Peyer's patch (tissue), 4 donors: ENCODE measurements around the gene EVPL. TPM values are rescaled to one million over a fixed set of nuclear protein-coding genes. Genes with fewer than 3 reads are reported as not detected.
"Not testable (repeated sequence)": the region's sequence is repeated elsewhere in the genome, so short reads cannot be mapped to it uniquely, and the experiment has no call there.

Source experiments
- DNase-seq, 3 donors: peaks; one replicate each; pipeline ENCODE4 v3.0.0-alpha.2; 2017 to 2019
- H3K27ac ChIP-seq, 4 donors: fragments of 200-600 bp; sonication (generic); one replicate each; pipeline ENCODE4 v1.5.1; 2016 to 2019
- H3K27me3 ChIP-seq, 2 donors: fragments of 200-600 bp; sonication (generic); one replicate each; pipeline ENCODE4 v1.5.1; 2019
- H3K36me3 ChIP-seq, 3 donors: fragments of 200-600 bp; sonication (generic); one replicate each; pipeline ENCODE4 v1.5.1; 2016 to 2019
- H3K4me1 ChIP-seq, 4 donors: fragments of 200-600 bp; sonication (generic); one replicate each; pipeline ENCODE4 v1.5.1; 2016 to 2019
- H3K4me3 ChIP-seq, 4 donors: fragments of 200-600 bp; sonication (generic); 1 replicate in 3 of 4; 2 replicates in 1 of 4; pipeline ENCODE4 v1.5.1; 2016 to 2019; ENCODE audit warnings: mild to moderate bottlenecking in 1 of 4
- H3K9me3 ChIP-seq, 4 donors: fragments of 200-600 bp; sonication (generic); one replicate each; pipeline ENCODE4 v1.5.1; 2016 to 2019; ENCODE audit warnings: mild to moderate bottlenecking in 1 of 4
- POLR2A ChIP-seq, 2 donors: fragments of 450-650 bp; IDR thresholded peaks; one replicate each; pipeline ENCODE4 v1.5.1; 2017; ENCODE audit warnings: antibody characterized with exemption in 2 of 2, mild to moderate bottlenecking in 2 of 2, moderate library complexity in 2 of 2
- total RNA-seq, 4 donors: library from RNA; depleted of rRNA; stranded (reverse); fragments of >200 nt; gene quantifications; one replicate each; pipeline ENCODE4 v1.1.0, GENCODE V29; 2016
- TF ChIP-seq, protein P1 (sequence below), 6 experiments: fragments of 450-650 bp in 4 of 6; fragments of 200-600 bp in 2 of 6; sonication (generic) in 1 of 6; IDR thresholded peaks; one replicate each; pipeline ENCODE4 v1.5.1; 2017 to 2019; ENCODE audit warnings: antibody characterized with exemption in 6 of 6, mild to moderate bottlenecking in 3 of 6, moderate library complexity in 1 of 6

Gene EVPL
- total RNA-seq, 4 donors from 2014 or later, result 26.4 to 87.8 (median 55.0) TPM

DNA sequence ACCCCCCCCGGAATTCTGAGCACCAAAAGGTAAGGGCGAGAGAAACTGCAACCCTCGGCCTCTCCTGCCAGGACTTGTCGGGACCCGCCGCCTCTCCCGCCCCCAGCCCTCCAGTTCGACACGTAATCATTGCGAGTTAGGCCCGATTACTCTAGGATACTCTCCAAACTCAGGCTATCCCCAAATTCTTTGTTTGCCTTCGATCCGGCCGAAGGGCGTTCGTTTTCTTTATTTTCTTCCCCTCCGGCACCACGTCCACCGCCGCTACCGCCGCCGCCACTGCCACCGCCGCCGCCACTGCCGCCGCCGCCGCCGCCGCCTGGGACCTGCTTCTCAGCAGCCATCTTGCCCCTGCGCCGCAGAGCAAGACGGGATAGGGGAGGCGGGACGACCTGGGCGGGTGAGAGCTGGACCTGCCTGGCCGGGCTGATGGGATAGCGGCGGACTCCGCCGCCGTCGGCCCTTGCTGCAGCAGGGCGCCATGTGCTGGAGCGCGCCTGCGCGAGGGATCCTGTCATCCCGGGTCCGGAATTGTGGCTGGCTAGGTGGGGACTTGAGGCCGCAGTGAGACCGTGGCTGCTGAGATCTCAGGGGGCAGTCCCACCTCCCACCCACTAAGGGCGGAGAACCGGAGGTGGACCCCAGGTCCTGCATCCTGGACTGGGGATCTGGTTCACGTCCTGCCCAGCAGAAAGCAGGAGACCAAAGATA is 45.2 kb upstream of the EVPL start, which contains the start of gene SRP68:
Gene SRP68 (minus strand): TSS at position 370 of the 711 bp plus-strand sequence. CDS start 26 bp downstream, at position 344.
- peak within 1 kb of the TSS; percentile 54 to 85 (median 68) for H3K27ac ChIP-seq
- DNase-seq, result peak; percentile 91 to 96 (median 92)
- peaks cover 0 to 53% (median 14%) of the 10 kb centered on the region in 4 donors for H3K4me1 ChIP-seq

DNA sequence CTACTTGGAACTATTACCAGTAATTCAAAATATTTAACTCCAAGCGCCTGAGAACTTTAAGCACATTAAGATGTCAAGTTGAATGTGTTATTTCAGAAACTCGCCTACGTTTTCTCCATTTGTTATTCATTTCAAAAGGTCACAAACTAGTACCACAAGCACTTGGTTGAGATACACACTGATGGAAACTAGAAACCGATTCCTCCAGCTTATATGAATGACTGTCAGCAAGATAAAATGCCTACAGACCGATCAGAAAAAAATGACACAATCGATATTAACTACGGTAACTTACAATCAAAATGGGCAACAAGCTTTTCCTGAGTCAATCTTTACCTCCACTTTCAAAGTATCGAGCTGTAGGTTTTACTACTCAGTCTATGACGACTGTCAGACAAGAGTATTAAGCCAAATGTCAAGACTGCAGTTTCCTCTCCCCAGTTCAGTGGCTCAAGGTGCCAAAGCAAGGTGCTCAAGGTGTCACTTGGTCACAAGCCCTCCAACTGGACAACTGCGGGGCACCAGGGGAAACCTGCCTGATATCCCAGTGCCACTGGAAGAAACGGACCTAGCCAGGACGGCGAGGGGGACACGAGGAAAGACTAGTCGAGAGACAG is 44.5 kb upstream of the EVPL start:
- peak overlapping the region; percentile 75 to 81 (median 79) for H3K4me3 ChIP-seq
- peaks cover 0 to 28% of the 10 kb centered on the region in 2 donors for H3K27me3 ChIP-seq
- DNase-seq, result no peak
- peaks cover 0 to 47% (median 11%) of the 10 kb centered on the region in 4 donors for H3K4me1 ChIP-seq
- H3K9me3 ChIP-seq, result no peaks in the 10 kb centered on the region
- peaks cover 0 to 32% (median 0%) of the 10 kb centered on the region in 3 donors for H3K36me3 ChIP-seq
- TF ChIP-seq, protein P1, sequence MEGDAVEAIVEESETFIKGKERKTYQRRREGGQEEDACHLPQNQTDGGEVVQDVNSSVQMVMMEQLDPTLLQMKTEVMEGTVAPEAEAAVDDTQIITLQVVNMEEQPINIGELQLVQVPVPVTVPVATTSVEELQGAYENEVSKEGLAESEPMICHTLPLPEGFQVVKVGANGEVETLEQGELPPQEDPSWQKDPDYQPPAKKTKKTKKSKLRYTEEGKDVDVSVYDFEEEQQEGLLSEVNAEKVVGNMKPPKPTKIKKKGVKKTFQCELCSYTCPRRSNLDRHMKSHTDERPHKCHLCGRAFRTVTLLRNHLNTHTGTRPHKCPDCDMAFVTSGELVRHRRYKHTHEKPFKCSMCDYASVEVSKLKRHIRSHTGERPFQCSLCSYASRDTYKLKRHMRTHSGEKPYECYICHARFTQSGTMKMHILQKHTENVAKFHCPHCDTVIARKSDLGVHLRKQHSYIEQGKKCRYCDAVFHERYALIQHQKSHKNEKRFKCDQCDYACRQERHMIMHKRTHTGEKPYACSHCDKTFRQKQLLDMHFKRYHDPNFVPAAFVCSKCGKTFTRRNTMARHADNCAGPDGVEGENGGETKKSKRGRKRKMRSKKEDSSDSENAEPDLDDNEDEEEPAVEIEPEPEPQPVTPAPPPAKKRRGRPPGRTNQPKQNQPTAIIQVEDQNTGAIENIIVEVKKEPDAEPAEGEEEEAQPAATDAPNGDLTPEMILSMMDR (IDR thresholded peaks at IDR 0.05), result no peak
- no peak for TF ChIP-seq POLR2A (IDR thresholded peaks at IDR 0.05)
- H3K27ac ChIP-seq, result peak overlapping the region; percentile 54 to 85 (median 68)

More for the DNA sequence above, 45.2 kb upstream of the EVPL start, which contains the start of gene SRP68:
- TF ChIP-seq, protein P1 (IDR thresholded peaks at IDR 0.05), result peak in 1 of 6 experiments; percentile 14
- peak; percentile 41 to 59 for TF ChIP-seq POLR2A (IDR thresholded peaks at IDR 0.05)
- Histone ChIP-seq H3K4me3 (peak within 1 kb of the TSS; percentile 75 to 81 (median 79)), H3K36me3 (peaks cover 0 to 26% (median 0%) of the 10 kb centered on the region in 3 donors), H3K27me3 (peaks cover 0 to 35% of the 10 kb centered on the region in 2 donors), H3K9me3 (no peaks in the 10 kb centered on the region)

DNA sequence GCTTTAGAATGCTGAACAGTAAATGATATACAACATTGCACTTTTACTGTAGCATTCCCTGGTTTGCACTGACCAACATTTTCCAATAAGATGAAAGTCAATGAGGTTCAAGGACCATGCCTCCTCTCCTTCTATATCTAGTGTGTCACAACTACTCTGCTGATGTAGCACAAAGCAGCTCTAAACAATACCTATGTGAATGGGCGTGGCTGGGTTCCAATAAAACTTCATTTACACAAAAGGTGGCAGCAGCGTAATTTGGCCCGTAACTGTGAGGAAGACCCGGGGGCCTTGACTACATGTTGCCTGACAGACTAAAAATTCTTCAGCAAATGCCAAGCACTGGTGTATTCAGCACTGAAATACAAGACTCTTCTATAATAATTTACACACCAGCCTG is 38.7 kb upstream of the EVPL start:
- Histone ChIP-seq H3K4me1 (peaks cover 0 to 7% (median 0%) of the 10 kb centered on the region in 4 donors), H3K27me3 (no peaks in the 10 kb centered on the region), H3K27ac (no peak overlapping the region), H3K36me3 (peaks cover 0 to 87% (median 0%) of the 10 kb centered on the region in 3 donors), H3K4me3 (no peak overlapping the region), H3K9me3 (no peaks in the 10 kb centered on the region)
- TF ChIP-seq, protein P1 (IDR thresholded peaks at IDR 0.05), result no peak
- no peak for TF ChIP-seq POLR2A (IDR thresholded peaks at IDR 0.05)
- no peak for DNase-seq

DNA sequence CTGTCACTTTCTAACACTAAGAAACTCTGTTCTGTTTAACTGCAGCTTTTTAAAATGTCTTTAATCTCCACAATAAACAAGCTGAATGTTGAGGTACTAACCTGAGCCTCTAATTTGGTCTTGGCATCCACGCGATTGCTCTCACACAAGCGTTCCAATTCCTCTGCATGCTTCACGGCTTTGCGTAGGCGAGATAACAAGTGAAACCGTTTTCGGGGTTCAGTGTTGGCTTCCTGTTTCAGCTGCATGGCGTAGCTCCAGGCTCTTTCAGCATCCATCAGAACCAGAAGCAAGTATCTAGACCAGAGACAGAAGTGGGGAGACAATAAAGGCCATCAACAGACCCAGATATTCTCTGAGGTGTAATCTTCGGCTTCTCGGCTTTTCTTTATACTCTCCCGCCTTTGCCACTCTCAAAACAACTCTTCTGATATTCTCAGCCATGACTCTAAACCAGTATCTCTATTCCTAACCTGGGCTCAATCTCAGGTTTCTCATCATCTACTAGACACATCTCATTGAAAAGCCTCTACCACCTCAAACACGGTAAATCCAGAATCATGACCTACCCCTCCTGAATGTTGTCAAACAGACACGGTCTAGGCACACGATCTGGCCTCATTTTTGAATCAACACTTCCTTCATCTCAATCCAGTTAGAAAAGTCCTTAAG is 36.9 kb upstream of the EVPL start:
- peaks cover 0 to 96% (median 0%) of the 10 kb centered on the region in 3 donors for H3K36me3 ChIP-seq
- H3K4me1 ChIP-seq, result no peaks in the 10 kb centered on the region
- no peaks in the 10 kb centered on the region for H3K27me3 ChIP-seq
- no peak overlapping the region for H3K4me3 ChIP-seq
- TF ChIP-seq, protein P1 (IDR thresholded peaks at IDR 0.05), result no peak
- TF ChIP-seq POLR2A (IDR thresholded peaks at IDR 0.05), result no peak
- H3K27ac ChIP-seq, result peak overlapping the region in 2 of 4 donors; percentile 5 to 53
- peak in 1 of 3 donors; percentile 62 for DNase-seq
- no peaks in the 10 kb centered on the region for H3K9me3 ChIP-seq

DNA sequence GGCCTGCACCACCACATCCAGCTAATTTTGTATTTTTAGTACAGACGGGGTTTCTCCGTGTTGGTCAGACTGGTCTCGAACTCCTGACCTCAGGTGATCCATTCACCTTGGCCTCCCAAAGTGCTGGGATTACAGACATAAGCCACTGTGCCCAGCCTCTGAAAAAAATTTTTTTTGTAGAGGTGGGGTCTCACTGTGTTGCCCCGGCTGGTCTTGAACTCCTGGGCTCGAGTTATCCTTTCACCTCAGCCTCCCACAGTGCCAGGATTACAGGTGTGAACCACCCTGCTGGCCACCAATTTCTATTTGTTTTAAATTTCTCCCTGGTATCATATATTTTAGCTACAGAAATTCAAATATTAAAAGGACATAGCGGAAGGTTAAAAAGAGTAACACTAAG is 31.2 kb upstream of the EVPL start:
- H3K4me3 ChIP-seq, H3K27ac ChIP-seq, H3K4me1 ChIP-seq, DNase-seq, H3K9me3 ChIP-seq, H3K27me3 ChIP-seq: not testable (repeated sequence)
- H3K36me3 ChIP-seq, result peaks cover 0 to 90% (median 6%) of the 10 kb centered on the region in 3 donors
